Measurements from ENCODE around the gene MAEA.

DNA sequence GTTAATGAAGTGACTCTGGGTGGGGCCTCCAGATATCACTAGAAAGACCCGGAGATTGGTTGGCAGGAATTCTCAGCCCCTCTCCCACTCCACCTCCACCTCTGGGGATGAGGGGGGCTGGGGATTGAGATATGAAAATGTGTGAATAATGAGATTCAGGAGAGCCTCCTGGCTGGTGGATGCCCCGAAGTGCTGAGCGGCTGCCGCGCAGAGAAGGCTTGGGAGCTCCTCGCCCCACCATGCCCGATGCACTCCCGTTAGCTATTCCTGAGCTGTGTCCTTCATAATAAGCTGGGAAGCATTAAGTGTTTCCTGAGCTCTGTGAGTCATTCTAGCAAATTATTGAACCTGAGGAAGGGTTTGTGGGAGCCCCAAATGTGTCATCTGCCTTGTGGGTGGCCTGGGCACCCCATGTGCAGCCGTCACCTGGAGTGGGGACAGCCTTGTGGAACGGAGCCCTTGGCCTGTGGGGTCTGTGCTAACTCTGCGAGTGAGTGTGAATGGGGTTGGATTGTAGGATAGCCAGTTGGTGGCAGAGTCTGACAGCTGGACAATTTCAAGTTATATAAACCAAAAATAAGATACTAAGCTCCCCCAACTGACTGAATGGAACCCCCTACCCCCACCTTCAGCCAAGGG, 4.4 kb upstream of the MAEA start:
- TF ChIP-seq, protein P1, sequence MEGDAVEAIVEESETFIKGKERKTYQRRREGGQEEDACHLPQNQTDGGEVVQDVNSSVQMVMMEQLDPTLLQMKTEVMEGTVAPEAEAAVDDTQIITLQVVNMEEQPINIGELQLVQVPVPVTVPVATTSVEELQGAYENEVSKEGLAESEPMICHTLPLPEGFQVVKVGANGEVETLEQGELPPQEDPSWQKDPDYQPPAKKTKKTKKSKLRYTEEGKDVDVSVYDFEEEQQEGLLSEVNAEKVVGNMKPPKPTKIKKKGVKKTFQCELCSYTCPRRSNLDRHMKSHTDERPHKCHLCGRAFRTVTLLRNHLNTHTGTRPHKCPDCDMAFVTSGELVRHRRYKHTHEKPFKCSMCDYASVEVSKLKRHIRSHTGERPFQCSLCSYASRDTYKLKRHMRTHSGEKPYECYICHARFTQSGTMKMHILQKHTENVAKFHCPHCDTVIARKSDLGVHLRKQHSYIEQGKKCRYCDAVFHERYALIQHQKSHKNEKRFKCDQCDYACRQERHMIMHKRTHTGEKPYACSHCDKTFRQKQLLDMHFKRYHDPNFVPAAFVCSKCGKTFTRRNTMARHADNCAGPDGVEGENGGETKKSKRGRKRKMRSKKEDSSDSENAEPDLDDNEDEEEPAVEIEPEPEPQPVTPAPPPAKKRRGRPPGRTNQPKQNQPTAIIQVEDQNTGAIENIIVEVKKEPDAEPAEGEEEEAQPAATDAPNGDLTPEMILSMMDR (IDR thresholded peaks at IDR 0.05; ENCODE audit: low read depth, low read length): no peak
- no peak for TF ChIP-seq EZH2phosphoT487 (IDR thresholded peaks at IDR 0.05; ENCODE audit: low read depth)

Data from OCI-LY3 (cell line).